HG02973 (cell line): ENCODE data around the gene LRRC37A3.
"Not testable (repeated sequence)": the region's sequence is repeated elsewhere in the genome, so short reads cannot be mapped to it uniquely, and the experiment has no call there.

Source experiments
- ATAC-seq: cut with Tn5 transposase; IDR thresholded peaks from one replicate; pipeline ENCODE4 v1.9.1; 2021; ENCODE audit warnings: moderate library complexity; ENCODE audit not compliant: unreplicated experiment

The LRRC37A3 gene

GRCh38 chr17:64919289-64920025 lies at the start of gene LRRC37A3:
Gene LRRC37A3 (minus strand): TSS chr17:64919478. CDS start chr17:64897257, 22,221 bp downstream.
- ATAC-seq, result peak; percentile 87

GRCh38 chr17:64965873-64966287 lies 46.6 kb upstream of the LRRC37A3 start:
- peak; percentile 85 for ATAC-seq

- not testable (repeated sequence) for ATAC-seq
Measured at GRCh38 chr17:64965256-64965872, 46.1 kb upstream of the LRRC37A3 start.

GRCh38 chr17:64964796-64965195 lies 45.5 kb upstream of the LRRC37A3 start:
- ATAC-seq, result no peak

- ATAC-seq, result not testable (repeated sequence)
Measured at GRCh38 chr17:64963814-64964213, 44.5 kb upstream of the LRRC37A3 start.

- peak; percentile 37 for ATAC-seq
Measured at GRCh38 chr17:64961563-64962378, 42.5 kb upstream of the LRRC37A3 start.

- ATAC-seq, result no peak
Measured at GRCh38 chr17:64951877-64952276, 32.6 kb upstream of the LRRC37A3 start.

- ATAC-seq, result no peak
Measured at GRCh38 chr17:64950871-64951270, 31.6 kb upstream of the LRRC37A3 start.

GRCh38 chr17:64947152-64947551 lies 27.9 kb upstream of the LRRC37A3 start:
- ATAC-seq, result no peak

GRCh38 chr17:64941761-64942160 lies 22.5 kb upstream of the LRRC37A3 start:
- ATAC-seq, result no peak

GRCh38 chr17:64941045-64941444 lies 21.8 kb upstream of the LRRC37A3 start:
- no peak for ATAC-seq

- no peak for ATAC-seq
Measured at GRCh38 chr17:64940055-64940454, 20.8 kb upstream of the LRRC37A3 start.

GRCh38 chr17:64938925-64939474 lies 19.7 kb upstream of the LRRC37A3 start:
- ATAC-seq, result peak; percentile 51

- peak; percentile 16 for ATAC-seq
Measured at GRCh38 chr17:64938290-64938689, 19.0 kb upstream of the LRRC37A3 start.

- ATAC-seq, result no peak
Measured at GRCh38 chr17:64936117-64936516, 16.8 kb upstream of the LRRC37A3 start.

GRCh38 chr17:64934284-64934778 lies 15.1 kb upstream of the LRRC37A3 start:
- not testable (repeated sequence) for ATAC-seq

- ATAC-seq, result not testable (repeated sequence)
Measured at GRCh38 chr17:64932850-64933249, 13.6 kb upstream of the LRRC37A3 start.

- ATAC-seq, result not testable (repeated sequence)
Measured at GRCh38 chr17:64930374-64930773, 11.1 kb upstream of the LRRC37A3 start.

GRCh38 chr17:64929419-64930209 lies 10.3 kb upstream of the LRRC37A3 start:
- not testable (repeated sequence) for ATAC-seq

GRCh38 chr17:64928701-64929100 lies 9.4 kb upstream of the LRRC37A3 start:
- not testable (repeated sequence) for ATAC-seq
